Activated naive CD8-positive, alpha-beta T cell treated with anti-CD3 and anti-CD28 coated beads, Interleukin-2, amount 10 ng/mL, durations not matched to agents 7 days and 5 days (primary cell): ENCODE measurements around the gene B4GALT2. TPM values are rescaled to one million over a fixed set of nuclear protein-coding genes. Genes with fewer than 3 reads are reported as not detected.

Experiments
- ATAC-seq: fragments of 150-1000 bp; cut with Tn5 transposase; one replicate; pipeline ENCODE4 v1.10.0; 2021; ENCODE audit warnings: low read depth, moderate library complexity
- POLR2A ChIA-PET: fragments of 350-600 bp; sonication (Branson Sonifier 250); formaldehyde crosslinking; loops from one replicate; lab custom pipeline; 2021; ENCODE audit warnings: antibody characterized with exemption; lab: Charles Lee
- DNase-seq: peaks from one replicate; pipeline ENCODE4 v3.0.0; 2021
- H3K27ac Mint-ChIP-seq: one replicate; pipeline ENCODE4 v1.8.0; 2022; ENCODE audit warnings: mild to moderate bottlenecking, mixed read lengths
- H3K27me3 Mint-ChIP-seq: one replicate; pipeline ENCODE4 v1.8.0; 2022; ENCODE audit warnings: mild to moderate bottlenecking, moderate library complexity, mixed read lengths
- H3K36me3 Mint-ChIP-seq: one replicate; pipeline ENCODE4 v1.8.0; 2021; ENCODE audit warnings: mild to moderate bottlenecking, mixed read lengths
- H3K4me1 Mint-ChIP-seq: one replicate; pipeline ENCODE4 v1.8.0; 2021; ENCODE audit warnings: mixed read lengths
- H3K4me3 Mint-ChIP-seq: one replicate; pipeline ENCODE4 v1.8.0; 2022; ENCODE audit warnings: mild to moderate bottlenecking, moderate library complexity, mixed read lengths
- H3K9me3 Mint-ChIP-seq: one replicate; pipeline ENCODE4 v1.8.0; 2021; ENCODE audit warnings: mixed read lengths
- total RNA-seq, 2 experiments: library from RNA; stranded (reverse); gene quantifications; one replicate each; pipeline ENCODE4 v1.2.3, GENCODE V29; 2021

B4GALT2 gene
- total RNA-seq, 2 experiments from 2014 or later, result 12.5 to 13.3 TPM

DNA sequence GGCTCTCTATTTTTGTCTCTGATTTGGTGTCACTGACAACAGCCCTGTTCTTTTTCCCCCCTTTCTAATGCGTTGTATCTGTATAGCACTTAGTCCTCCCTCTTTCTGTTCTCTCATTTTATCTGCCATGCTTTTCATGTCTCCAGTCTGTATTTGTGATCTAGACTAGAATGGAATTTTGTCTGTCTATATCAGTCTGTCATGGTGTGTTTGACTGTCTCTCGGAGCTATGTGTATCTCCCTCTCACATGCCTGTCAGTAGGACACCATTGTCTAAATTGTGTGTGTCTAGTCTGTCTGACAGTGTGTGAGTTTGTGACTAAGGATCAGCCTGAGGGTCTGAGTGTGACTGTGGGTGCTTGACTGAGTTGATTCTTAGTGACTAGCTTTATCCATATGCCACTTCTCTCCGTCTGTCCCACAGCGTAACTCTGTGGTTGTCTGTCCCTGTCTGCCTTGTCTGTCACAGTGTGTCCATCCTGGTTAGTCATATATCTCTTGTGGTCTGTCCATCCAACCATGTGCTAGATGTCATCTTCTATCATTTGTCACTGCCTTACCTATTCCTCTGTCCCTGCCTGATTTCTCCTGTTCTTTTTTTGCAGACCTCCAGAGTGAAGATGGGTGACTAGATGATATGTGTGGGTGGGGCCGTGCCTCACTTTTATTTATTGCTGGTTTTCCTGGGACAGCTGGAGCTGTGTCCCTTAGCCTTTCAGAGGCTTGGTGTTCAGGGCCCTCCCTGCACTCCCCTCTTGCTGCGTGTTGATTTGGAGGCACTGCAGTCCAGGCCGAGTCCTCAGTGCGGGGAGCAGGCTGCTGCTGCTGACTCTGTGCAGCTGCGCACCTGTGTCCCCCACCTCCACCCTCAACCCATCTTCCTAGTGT lies 1.4 kb upstream of the B4GALT2 start:
- peak overlapping the region; percentile 8 for H3K4me3 Mint-ChIP-seq
- H3K27me3 Mint-ChIP-seq, result no peaks in the 10 kb centered on the region
- H3K4me1 Mint-ChIP-seq, result peaks cover 43% of the 10 kb centered on the region
- no peaks in the 10 kb centered on the region for H3K9me3 Mint-ChIP-seq
- DNase-seq (no peak), ATAC-seq (no peak)
- POLR2A ChIA-PET, result no interaction called here
- H3K27ac Mint-ChIP-seq, result peak overlapping the region; percentile 4
- H3K36me3 Mint-ChIP-seq, result peaks cover 16% of the 10 kb centered on the region

DNA sequence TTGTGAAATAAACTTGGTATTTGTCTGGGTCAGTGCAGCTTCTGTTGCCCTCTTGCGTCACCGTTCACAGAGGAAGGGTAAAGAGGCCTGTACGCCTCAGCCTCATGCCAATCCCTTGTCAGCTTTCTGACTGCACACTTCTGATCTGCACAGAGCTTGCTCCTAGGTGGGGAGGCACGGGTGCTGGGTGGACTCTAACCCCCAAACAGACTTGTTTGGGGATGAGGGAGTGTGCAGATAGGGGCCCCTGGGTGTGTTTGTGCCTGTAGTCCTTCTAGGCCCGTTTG lies 803 bp upstream of the B4GALT2 start:
- Mint-ChIP-seq H3K36me3 (peaks cover 16% of the 10 kb centered on the region), H3K27me3 (no peaks in the 10 kb centered on the region), H3K27ac (no peak overlapping the region), H3K4me1 (peaks cover 43% of the 10 kb centered on the region), H3K9me3 (no peaks in the 10 kb centered on the region), H3K4me3 (peak overlapping the region; percentile 80)
- ATAC-seq (no peak), DNase-seq (no peak)
- POLR2A ChIA-PET, result no interaction called here

DNA sequence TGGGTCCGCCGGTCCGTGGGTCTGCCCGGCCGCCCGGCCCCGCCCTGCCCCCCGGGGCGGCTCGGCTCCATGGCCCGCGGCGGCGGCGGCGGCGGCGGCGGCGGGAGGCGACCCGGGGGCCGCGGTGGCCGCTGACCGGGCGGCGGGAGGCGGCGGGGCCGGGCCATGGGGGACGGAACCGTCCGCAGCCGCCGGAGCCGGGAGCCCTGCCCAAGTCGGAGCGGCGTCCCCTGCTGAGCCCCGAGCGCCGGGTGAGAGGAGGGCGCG lies 184 bp downstream of the B4GALT2 start:
- no peaks in the 10 kb centered on the region for H3K9me3 Mint-ChIP-seq
- H3K27ac Mint-ChIP-seq, result no peak overlapping the region
- H3K27me3 Mint-ChIP-seq, result no peaks in the 10 kb centered on the region
- POLR2A ChIA-PET, result interaction anchor here (0.8 kb wide), 1 partner anchor 10 kb away, joined by 3 read pairs; no protein-coding TSS in a partner anchor
- H3K4me1 Mint-ChIP-seq, result peaks cover 37% of the 10 kb centered on the region
- peaks cover 16% of the 10 kb centered on the region for H3K36me3 Mint-ChIP-seq
- DNase-seq, result no peak
- no peak for ATAC-seq
- no peak overlapping the region for H3K4me3 Mint-ChIP-seq

DNA sequence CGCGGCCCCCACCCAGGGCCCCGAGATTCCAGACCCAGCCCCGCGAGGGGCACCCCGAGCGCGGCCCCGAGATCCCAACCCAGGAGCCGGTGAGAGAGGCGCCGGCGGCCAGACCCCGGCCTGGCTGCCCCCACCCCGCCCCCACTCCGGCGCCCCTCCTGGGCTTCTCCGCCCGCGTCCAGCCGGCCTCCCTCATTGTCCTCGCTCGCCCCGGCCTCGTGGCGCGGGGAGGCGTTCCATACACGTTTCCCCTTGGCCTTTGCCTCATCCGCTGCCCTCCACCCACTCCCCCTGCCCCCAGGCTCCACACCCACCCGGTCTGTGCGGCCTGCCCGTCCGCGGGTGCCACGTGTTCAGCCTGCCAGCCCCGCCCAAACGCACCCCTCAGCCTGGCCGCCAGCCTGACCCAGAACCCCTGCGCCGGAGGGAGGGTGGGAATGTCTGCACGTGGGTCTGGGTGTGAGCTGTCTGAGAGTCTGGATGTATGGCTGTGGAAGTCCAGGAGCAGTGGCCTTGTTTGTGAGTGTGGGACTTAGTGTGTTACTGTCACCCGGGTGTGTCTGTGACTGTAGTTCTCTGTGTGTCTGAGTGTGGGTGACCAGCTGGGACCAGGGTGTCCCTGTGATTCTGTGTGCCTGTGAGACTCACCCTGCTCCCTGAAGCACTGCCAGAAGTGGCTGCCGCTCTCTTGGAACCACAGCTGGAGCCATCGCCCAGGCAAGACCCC lies 681 bp downstream of the B4GALT2 start:
- H3K9me3 Mint-ChIP-seq, result no peaks in the 10 kb centered on the region
- POLR2A ChIA-PET, result interaction anchor here (0.8 kb wide), 1 partner anchor 10 kb away, joined by 3 read pairs; no protein-coding TSS in a partner anchor
- no peaks in the 10 kb centered on the region for H3K27me3 Mint-ChIP-seq
- DNase-seq, result peak; percentile 56
- peak overlapping the region; percentile 72 for H3K27ac Mint-ChIP-seq
- H3K36me3 Mint-ChIP-seq, result peaks cover 16% of the 10 kb centered on the region
- H3K4me3 Mint-ChIP-seq, result peak overlapping the region; percentile 89
- peaks cover 35% of the 10 kb centered on the region for H3K4me1 Mint-ChIP-seq
- peak; percentile 11 for ATAC-seq

DNA sequence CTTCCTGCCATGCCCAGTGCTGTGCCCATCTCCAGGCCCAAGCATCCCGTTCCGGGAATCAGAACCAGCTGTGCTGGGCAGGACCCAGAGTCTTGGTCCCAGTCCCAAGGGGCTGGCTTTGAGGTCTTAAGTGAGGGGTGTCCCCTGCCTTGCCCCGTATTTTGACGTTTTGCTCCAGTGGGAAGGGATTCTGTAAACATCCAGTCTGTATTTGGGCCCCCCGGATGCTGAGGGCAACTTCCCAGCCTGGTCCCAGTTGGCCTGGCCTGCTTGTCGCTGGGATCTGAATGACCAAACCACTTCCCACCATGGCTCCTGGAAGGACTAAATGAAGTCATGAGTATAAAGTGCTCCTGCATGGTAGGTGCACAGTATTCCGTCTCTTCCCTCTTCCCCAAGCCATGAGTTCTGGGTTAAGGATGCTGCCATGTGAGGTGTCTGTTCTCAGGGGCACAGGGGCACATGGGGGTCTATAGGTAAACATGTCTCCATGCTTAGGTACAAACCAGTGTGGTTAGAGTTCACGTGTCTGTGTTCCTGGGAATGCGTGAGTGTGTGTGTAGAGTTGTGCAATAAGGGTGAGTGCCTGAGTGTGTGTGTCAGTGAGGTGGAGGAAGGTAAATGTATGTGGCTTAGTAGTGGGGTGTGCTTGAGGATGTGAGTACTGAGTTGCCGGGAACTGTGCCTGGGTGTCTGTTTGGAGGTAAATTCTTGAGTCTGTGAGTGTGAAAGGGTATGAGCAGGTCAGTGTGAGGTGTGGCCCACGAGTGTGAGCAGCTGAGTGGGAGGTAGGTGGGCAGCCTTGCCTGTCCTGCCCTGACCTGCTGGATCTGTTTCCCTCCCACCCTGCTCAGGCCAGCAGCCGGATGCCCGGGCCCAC lies 1.5 kb downstream of the B4GALT2 start:
- POLR2A ChIA-PET, result interaction anchor here (0.8 kb wide), 1 partner anchor 9 kb away, joined by 3 read pairs; no protein-coding TSS in a partner anchor
- no peak overlapping the region for H3K27ac Mint-ChIP-seq

DNA sequence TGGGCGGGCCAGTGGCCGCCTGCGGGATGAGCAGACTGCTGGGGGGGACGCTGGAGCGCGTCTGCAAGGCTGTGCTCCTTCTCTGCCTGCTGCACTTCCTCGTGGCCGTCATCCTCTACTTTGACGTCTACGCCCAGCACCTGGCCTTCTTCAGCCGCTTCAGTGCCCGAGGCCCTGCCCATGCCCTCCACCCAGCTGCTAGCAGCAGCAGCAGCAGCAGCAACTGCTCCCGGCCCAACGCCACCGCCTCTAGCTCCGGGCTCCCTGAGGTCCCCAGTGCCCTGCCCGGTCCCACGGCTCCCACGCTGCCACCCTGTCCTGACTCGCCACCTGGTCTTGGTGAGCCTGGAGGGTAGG lies 2.1 kb downstream of the B4GALT2 start:
- POLR2A ChIA-PET, result no interaction called here
- Mint-ChIP-seq H3K27ac (no peak overlapping the region), H3K36me3 (peaks cover 20% of the 10 kb centered on the region), H3K9me3 (no peaks in the 10 kb centered on the region), H3K4me1 (peaks cover 30% of the 10 kb centered on the region), H3K27me3 (no peaks in the 10 kb centered on the region), H3K4me3 (no peak overlapping the region)
- DNase-seq, result no peak
- ATAC-seq, result no peak

More for the DNA sequence above, 1.5 kb downstream of the B4GALT2 start:
- Mint-ChIP-seq H3K36me3 (peaks cover 18% of the 10 kb centered on the region), H3K4me3 (peak overlapping the region; percentile 89), H3K27me3 (no peaks in the 10 kb centered on the region), H3K4me1 (peaks cover 35% of the 10 kb centered on the region), H3K9me3 (no peaks in the 10 kb centered on the region)
- DNase-seq (no peak), ATAC-seq (no peak)

DNA sequence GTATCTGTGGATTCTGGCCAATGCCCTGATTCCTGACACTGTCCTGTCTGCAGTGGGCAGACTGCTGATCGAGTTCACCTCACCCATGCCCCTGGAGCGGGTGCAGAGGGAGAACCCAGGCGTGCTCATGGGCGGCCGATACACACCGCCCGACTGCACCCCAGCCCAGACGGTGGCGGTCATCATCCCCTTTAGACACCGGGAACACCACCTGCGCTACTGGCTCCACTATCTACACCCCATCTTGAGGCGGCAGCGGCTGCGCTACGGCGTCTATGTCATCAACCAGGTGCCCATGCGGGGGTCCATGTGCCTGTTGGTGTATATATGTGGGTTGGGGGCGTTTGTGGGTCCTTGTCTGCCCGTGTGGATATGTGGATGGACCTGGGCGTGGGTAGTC lies 2.6 kb downstream of the B4GALT2 start:
- no peak overlapping the region for H3K27ac Mint-ChIP-seq
- peaks cover 17% of the 10 kb centered on the region for H3K36me3 Mint-ChIP-seq
- POLR2A ChIA-PET, result no interaction called here
- peaks cover 25% of the 10 kb centered on the region for H3K4me1 Mint-ChIP-seq
- H3K27me3 Mint-ChIP-seq, result no peaks in the 10 kb centered on the region
- no peak for DNase-seq
- no peaks in the 10 kb centered on the region for H3K9me3 Mint-ChIP-seq
- ATAC-seq, result no peak
- no peak overlapping the region for H3K4me3 Mint-ChIP-seq

DNA sequence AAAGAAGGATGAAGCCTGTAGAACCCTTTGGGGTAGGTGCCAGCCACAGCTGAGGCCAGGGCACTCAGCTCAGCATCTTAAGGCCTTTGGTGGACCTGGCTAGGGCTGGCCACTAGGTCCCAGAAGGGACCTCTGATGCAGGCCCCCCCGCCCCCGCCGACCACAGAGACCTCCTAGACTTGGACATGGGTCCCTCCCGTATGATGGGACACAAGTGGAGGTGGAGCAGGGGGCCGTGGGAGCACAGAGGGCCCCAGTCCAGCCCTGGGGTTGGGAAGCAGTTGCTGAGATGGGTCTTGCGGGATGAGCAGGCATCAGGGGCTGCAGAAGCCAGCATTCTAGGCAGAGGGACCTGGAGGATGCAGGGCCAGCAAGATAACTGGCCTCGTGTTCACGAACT lies 3.2 kb downstream of the B4GALT2 start:
- DNase-seq, result no peak
- POLR2A ChIA-PET, result no interaction called here

DNA sequence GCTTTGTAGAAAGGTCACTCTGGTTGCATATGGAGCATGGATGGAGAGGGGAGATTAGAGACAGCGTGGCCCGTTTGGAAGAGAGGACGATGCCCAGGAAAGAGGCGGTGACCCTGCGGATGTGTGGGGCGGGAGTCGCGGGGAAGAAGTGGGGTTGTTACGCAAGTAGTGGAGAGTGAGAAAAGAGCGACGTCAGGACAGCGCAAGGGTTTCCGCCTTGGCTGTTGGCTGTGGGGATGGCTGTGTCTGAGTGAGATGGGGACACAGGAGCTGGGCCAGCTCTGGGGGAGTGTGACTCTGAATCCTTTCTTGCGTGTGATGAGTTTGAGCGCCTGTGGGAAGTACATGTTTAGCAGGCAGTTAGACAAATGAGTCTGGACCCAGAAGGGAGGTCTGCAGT lies 3.8 kb downstream of the B4GALT2 start:
- Mint-ChIP-seq H3K4me1 (peaks cover 16% of the 10 kb centered on the region), H3K27ac (no peak overlapping the region), H3K27me3 (no peaks in the 10 kb centered on the region), H3K9me3 (no peaks in the 10 kb centered on the region), H3K36me3 (peaks cover 8% of the 10 kb centered on the region), H3K4me3 (no peak overlapping the region)
- DNase-seq, result no peak
- POLR2A ChIA-PET, result no interaction called here
- ATAC-seq, result no peak

More for the DNA sequence above, 3.2 kb downstream of the B4GALT2 start:
- Mint-ChIP-seq H3K36me3 (peaks cover 12% of the 10 kb centered on the region), H3K27me3 (no peaks in the 10 kb centered on the region), H3K4me1 (peaks cover 21% of the 10 kb centered on the region), H3K27ac (no peak overlapping the region), H3K4me3 (no peak overlapping the region), H3K9me3 (no peaks in the 10 kb centered on the region)
- ATAC-seq, result no peak

DNA sequence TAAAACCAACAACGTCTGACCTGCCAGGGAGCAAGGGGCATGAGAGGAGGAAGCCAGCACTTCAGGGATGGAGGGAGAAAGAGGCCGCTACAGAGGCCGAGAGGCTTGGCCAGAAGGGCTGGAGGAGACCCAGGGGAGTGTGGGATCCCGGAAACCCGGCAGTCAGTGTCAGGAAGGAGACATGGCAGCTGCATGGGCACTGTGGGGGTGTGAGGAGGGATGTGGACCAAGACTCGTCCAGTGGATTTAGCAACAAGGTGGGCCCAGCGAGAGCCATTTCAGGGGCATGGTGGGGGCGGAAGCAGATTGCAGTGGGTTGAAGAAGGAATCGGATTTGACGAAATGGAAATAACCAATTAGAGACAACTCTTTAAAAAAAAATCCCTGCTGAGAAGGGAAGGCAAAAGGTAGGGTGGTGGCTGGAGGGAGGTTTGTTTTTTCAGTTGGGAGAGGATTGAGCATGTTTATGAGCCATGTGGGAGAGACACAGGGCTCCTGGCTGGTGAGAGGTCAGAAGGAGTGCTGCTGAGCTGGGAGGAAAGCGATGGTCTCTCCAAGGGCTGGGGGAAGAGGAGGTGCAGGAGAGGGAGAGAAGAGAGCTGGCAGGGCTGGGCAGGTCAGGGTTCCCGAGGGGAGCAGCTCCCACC lies 4.4 kb downstream of the B4GALT2 start:
- Mint-ChIP-seq H3K27me3 (no peaks in the 10 kb centered on the region), H3K9me3 (no peaks in the 10 kb centered on the region), H3K27ac (peak overlapping the region; percentile 26), H3K4me1 (peaks cover 11% of the 10 kb centered on the region), H3K4me3 (no peak overlapping the region), H3K36me3 (peaks cover 7% of the 10 kb centered on the region)
- no peak for ATAC-seq
- POLR2A ChIA-PET, result no interaction called here
- no peak for DNase-seq

DNA sequence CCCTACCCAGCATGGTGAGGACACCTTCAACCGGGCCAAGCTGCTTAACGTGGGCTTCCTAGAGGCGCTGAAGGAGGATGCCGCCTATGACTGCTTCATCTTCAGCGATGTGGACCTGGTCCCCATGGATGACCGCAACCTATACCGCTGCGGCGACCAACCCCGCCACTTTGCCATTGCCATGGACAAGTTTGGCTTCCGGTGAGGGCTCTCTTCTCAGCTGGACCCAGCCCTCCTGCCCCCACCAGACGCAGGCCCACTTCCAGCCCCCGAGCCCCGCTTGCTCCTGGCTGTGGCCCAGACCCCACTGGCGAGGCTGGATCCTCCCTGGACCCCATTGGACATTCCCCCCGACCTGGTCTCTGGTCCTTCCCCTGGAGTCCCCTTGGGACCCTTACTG lies 5.8 kb downstream of the B4GALT2 start:
- Mint-ChIP-seq H3K4me3 (no peak overlapping the region), H3K36me3 (peaks cover 4% of the 10 kb centered on the region), H3K4me1 (peaks cover 7% of the 10 kb centered on the region), H3K9me3 (no peaks in the 10 kb centered on the region), H3K27ac (no peak overlapping the region), H3K27me3 (no peaks in the 10 kb centered on the region)
- POLR2A ChIA-PET, result no interaction called here
- no peak for DNase-seq
- no peak for ATAC-seq

DNA sequence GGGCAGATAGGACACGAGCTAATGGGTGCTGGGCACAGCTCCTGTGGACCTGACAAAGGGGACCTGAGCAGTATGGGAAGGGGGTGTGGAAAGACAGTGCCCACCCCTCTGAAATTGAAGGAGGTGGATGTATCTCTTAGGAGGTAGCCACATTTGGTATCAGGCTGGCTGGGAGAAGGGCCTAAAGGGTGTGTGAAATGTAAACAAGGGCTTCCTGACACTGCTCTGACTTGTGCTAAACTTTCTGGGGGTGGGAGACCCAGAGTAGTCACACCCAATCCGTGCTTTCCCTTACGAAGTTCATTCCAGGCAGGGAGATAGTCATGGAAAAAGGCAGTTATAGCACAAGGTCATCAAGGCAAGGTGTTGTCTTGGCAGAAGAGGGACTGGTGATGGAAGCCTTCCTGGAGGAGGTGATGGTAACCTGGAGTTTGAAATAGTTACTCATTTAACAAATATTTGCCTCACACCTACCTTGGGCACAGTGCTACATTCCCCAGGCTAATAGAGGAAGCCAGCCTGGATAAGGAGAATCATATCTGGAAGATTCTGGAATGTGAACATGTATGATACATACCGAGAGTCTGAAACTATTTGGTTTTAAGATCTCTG lies 7.1 kb downstream of the B4GALT2 start:
- Mint-ChIP-seq H3K4me3 (no peak overlapping the region), H3K27ac (no peak overlapping the region), H3K4me1 (peaks cover 1% of the 10 kb centered on the region), H3K36me3 (peaks cover 4% of the 10 kb centered on the region), H3K9me3 (no peaks in the 10 kb centered on the region), H3K27me3 (no peaks in the 10 kb centered on the region)
- ATAC-seq (no peak), DNase-seq (no peak)
- POLR2A ChIA-PET, result no interaction called here

DNA sequence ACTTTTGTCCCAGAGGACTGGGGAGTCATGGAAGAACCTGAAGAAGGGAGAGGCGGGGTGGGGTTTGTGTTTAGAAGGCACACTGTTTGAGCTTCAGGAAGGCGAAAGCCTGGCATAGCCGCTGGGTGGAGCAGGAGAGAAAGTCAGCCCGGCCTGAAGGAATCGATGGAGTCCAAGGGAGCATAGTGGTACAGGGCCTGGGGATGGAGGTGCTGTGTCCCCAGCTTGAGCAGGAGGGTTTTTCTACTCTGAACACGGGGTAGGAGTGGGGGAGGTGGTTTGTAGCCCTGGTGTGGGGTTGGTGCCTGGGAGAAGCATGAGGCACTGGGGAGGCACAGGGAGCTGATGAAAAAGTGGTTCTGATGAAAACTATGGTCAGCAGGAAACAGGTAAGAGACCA lies 7.7 kb downstream of the B4GALT2 start:
- H3K9me3 Mint-ChIP-seq, result no peaks in the 10 kb centered on the region
- peaks cover 4% of the 10 kb centered on the region for H3K36me3 Mint-ChIP-seq
- H3K27me3 Mint-ChIP-seq, result no peaks in the 10 kb centered on the region
- H3K4me3 Mint-ChIP-seq, result no peak overlapping the region
- POLR2A ChIA-PET, result no interaction called here
- DNase-seq (no peak), ATAC-seq (no peak)
- peaks cover 2% of the 10 kb centered on the region for H3K4me1 Mint-ChIP-seq
- no peak overlapping the region for H3K27ac Mint-ChIP-seq
